Measurements from ENCODE around the gene DAPL1. TPM values are rescaled to one million over a fixed set of nuclear protein-coding genes. Genes with fewer than 3 reads are reported as not detected.

The DAPL1 gene
- not detected for total RNA-seq
- total RNA-seq (2013), result not detected

GRCh38 chr2:158795195-158795924 lies at the start of gene DAPL1:
DAPL1 (plus strand) TSS chr2:158795317; CDS start chr2:158795373, 56 bp downstream.
- ATAC-seq (peak in 1 of 3 donors; percentile 24), DNase-seq (no peak)
- Histone ChIP-seq H3K9me3 (ENCODE audit: control insufficient read depth, insufficient read depth, low read length) (no peaks in the 10 kb centered on the region), H3K4me1 (ENCODE audit: control insufficient read depth, insufficient read depth, low read length) (no peaks in the 10 kb centered on the region), H3K4me3 (ENCODE audit: low read length) (no peak within 1 kb of the TSS), H3K27ac (ENCODE audit: low read length) (no peak within 1 kb of the TSS), H3K27me3 (ENCODE audit: control insufficient read depth, insufficient read depth, low read length) (peaks cover 4% of the 10 kb centered on the region), H3K36me3 (ENCODE audit: control insufficient read depth, insufficient read depth, low read length) (no peaks in the 10 kb centered on the region)
- TF ChIP-seq, protein P1, sequence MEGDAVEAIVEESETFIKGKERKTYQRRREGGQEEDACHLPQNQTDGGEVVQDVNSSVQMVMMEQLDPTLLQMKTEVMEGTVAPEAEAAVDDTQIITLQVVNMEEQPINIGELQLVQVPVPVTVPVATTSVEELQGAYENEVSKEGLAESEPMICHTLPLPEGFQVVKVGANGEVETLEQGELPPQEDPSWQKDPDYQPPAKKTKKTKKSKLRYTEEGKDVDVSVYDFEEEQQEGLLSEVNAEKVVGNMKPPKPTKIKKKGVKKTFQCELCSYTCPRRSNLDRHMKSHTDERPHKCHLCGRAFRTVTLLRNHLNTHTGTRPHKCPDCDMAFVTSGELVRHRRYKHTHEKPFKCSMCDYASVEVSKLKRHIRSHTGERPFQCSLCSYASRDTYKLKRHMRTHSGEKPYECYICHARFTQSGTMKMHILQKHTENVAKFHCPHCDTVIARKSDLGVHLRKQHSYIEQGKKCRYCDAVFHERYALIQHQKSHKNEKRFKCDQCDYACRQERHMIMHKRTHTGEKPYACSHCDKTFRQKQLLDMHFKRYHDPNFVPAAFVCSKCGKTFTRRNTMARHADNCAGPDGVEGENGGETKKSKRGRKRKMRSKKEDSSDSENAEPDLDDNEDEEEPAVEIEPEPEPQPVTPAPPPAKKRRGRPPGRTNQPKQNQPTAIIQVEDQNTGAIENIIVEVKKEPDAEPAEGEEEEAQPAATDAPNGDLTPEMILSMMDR (IDR thresholded peaks at IDR 0.05), result no peak
- Mint-ChIP-seq H3K36me3 (no peaks in the 10 kb centered on the region), H3K9me3 (no peaks in the 10 kb centered on the region), H3K4me1 (no peaks in the 10 kb centered on the region), H3K4me3 (no peak within 1 kb of the TSS), H3K27ac (no peak within 1 kb of the TSS), H3K27me3 (ENCODE audit: low read depth in 2 of 2) (peaks cover 7 to 29% of the 10 kb centered on the region in 2 donors)
- 56% methylated on average over 8 of the region's 10 CpGs for WGBS (ENCODE audit: insufficient coverage)
- intact Hi-C loops (cut with micrococcal nuclease), result no loop called here

GRCh38 chr2:158745866-158746382 lies 49.2 kb upstream of the DAPL1 start:
- Mint-ChIP-seq H3K36me3 (no peaks in the 10 kb centered on the region), H3K27ac (no peak overlapping the region), H3K27me3 (ENCODE audit: low read depth in 2 of 2) (peaks cover 12 to 43% of the 10 kb centered on the region in 2 donors), H3K4me1 (peaks cover 0 to 5% of the 10 kb centered on the region in 2 donors), H3K9me3 (no peaks in the 10 kb centered on the region), H3K4me3 (no peak overlapping the region)
- 52% methylated on average over 7 of the region's 7 CpGs for WGBS (ENCODE audit: insufficient coverage)
- no peak for ATAC-seq
- Histone ChIP-seq H3K27me3 (ENCODE audit: control insufficient read depth, insufficient read depth, low read length) (no peaks in the 10 kb centered on the region), H3K4me1 (ENCODE audit: control insufficient read depth, insufficient read depth, low read length) (no peaks in the 10 kb centered on the region), H3K4me3 (ENCODE audit: low read length) (no peak overlapping the region), H3K36me3 (ENCODE audit: control insufficient read depth, insufficient read depth, low read length) (no peaks in the 10 kb centered on the region), H3K27ac (ENCODE audit: low read length) (no peak overlapping the region), H3K9me3 (ENCODE audit: control insufficient read depth, insufficient read depth, low read length) (no peaks in the 10 kb centered on the region)
- DNase-seq, result no peak
- TF ChIP-seq, protein P1 (IDR thresholded peaks at IDR 0.05), result no peak
- intact Hi-C loops (cut with micrococcal nuclease), result loop anchor here (2.0 kb wide), 1 partner anchor 721 kb away; no protein-coding TSS in a partner anchor

- ATAC-seq, result no peak
- Mint-ChIP-seq H3K27ac (no peak overlapping the region), H3K4me1 (peaks cover 0 to 5% of the 10 kb centered on the region in 2 donors), H3K27me3 (ENCODE audit: low read depth in 2 of 2) (peaks cover 12 to 43% of the 10 kb centered on the region in 2 donors), H3K36me3 (no peaks in the 10 kb centered on the region), H3K9me3 (no peaks in the 10 kb centered on the region), H3K4me3 (no peak overlapping the region)
- Histone ChIP-seq H3K4me3 (ENCODE audit: low read length) (no peak overlapping the region), H3K4me1 (ENCODE audit: control insufficient read depth, insufficient read depth, low read length) (no peaks in the 10 kb centered on the region), H3K36me3 (ENCODE audit: control insufficient read depth, insufficient read depth, low read length) (no peaks in the 10 kb centered on the region), H3K9me3 (ENCODE audit: control insufficient read depth, insufficient read depth, low read length) (no peaks in the 10 kb centered on the region), H3K27ac (ENCODE audit: low read length) (no peak overlapping the region), H3K27me3 (ENCODE audit: control insufficient read depth, insufficient read depth, low read length) (no peaks in the 10 kb centered on the region)
- TF ChIP-seq, protein P1 (IDR thresholded peaks at IDR 0.05), result no peak
- DNase-seq, result no peak
- 80% methylated on average over 6 of the region's 6 CpGs for WGBS (ENCODE audit: insufficient coverage)
- intact Hi-C loops (cut with micrococcal nuclease), result no loop called here
Measured at GRCh38 chr2:158746488-158746887, 48.6 kb upstream of the DAPL1 start.
